Erythroblast (primary cell): Measurements from ENCODE around the gene ACSF3.

Experiments
- DNase-seq, 2 experiments: peaks; one replicate each; lab custom pipeline; 2025; lab: John Stamatoyannopoulos, UW
- GATA1 ChIP-seq: IDR thresholded peaks from 2 replicates; pipeline ENCODE4 v1.6.1; 2011; ENCODE audit warnings: low read depth, mild to moderate bottlenecking, control low read depth, low read length, moderate library complexity
- POLR2A ChIP-seq: IDR thresholded peaks from 2 replicates; pipeline ENCODE4 v1.6.1; 2011; ENCODE audit warnings: mild to moderate bottlenecking, low read length

The ACSF3 gene

GRCh38 chr16:89143201-89143741, 49.6 kb downstream of the ACSF3 start:
- DNase-seq, result no peak
- TF ChIP-seq GATA1, result no peak
- TF ChIP-seq POLR2A, result no peak

- no peak for DNase-seq
- TF ChIP-seq GATA1, result no peak
- no peak for TF ChIP-seq POLR2A
Observed at GRCh38 chr16:89143911-89144675, 50.4 kb downstream of the ACSF3 start.

GRCh38 chr16:89144681-89145080, 51.0 kb downstream of the ACSF3 start:
- no peak for TF ChIP-seq GATA1
- no peak for TF ChIP-seq POLR2A
- DNase-seq, result no peak

GRCh38 chr16:89145406-89146161, 51.9 kb downstream of the ACSF3 start:
- no peak for DNase-seq
- no peak for TF ChIP-seq POLR2A
- no peak for TF ChIP-seq GATA1

GRCh38 chr16:89146211-89147005, 52.8 kb downstream of the ACSF3 start:
- TF ChIP-seq GATA1 (no peak), POLR2A (no peak)
- no peak for DNase-seq

- TF ChIP-seq POLR2A (no peak), GATA1 (no peak)
- no peak for DNase-seq
Observed at GRCh38 chr16:89147085-89147817, 53.6 kb downstream of the ACSF3 start.

- TF ChIP-seq POLR2A (no peak), GATA1 (no peak)
- peak; percentile 44 to 55 for DNase-seq
Observed at GRCh38 chr16:89149386-89149785, 55.7 kb downstream of the ACSF3 start.

- no peak for DNase-seq
- TF ChIP-seq POLR2A (no peak), GATA1 (no peak)
Observed at GRCh38 chr16:89150090-89150835, 56.6 kb downstream of the ACSF3 start.

GRCh38 chr16:89150981-89151380, 57.3 kb downstream of the ACSF3 start:
- DNase-seq, result no peak
- TF ChIP-seq GATA1 (no peak), POLR2A (no peak)

GRCh38 chr16:89152831-89153700, 59.4 kb downstream of the ACSF3 start:
- no peak for DNase-seq
- TF ChIP-seq POLR2A (no peak), GATA1 (no peak)

- TF ChIP-seq GATA1 (no peak), POLR2A (no peak)
- DNase-seq, result no peak
Observed at GRCh38 chr16:89153848-89154271, 60.2 kb downstream of the ACSF3 start.
